22Rv1 (cell line): ENCODE data around the gene CD22.

ENCODE experiments used
- H3K27ac ChIP-seq: fragments of 450-650 bp; 2 replicates; pipeline ENCODE4 v1.5.1; 2017
- ZFX ChIP-seq: fragments of 450-650 bp; IDR thresholded peaks from 2 replicates; pipeline ENCODE4 v1.6.1; 2017; ENCODE audit warnings: antibody characterized with exemption, borderline replicate concordance
- TF ChIP-seq, protein P1 (sequence below): fragments of 450-650 bp; IDR thresholded peaks from 2 replicates; pipeline ENCODE4 v1.5.1; 2017; ENCODE audit warnings: mild to moderate bottlenecking

CD22 gene

DNA sequence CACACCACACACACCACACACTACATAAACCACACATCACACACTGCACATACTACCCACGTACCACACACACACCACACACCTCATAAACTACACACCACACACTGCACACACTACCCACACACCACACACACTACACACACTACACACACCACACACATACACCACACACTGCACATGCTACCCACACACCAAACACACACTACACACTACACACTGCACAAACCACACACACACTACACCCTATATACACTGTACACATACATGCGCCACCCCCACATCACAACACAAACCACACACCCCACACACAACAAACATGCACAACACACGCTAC is 31.5 kb upstream of the CD22 start:
- H3K27ac ChIP-seq, result no peak overlapping the region
- TF ChIP-seq ZFX, result no peak
- TF ChIP-seq, protein P1, sequence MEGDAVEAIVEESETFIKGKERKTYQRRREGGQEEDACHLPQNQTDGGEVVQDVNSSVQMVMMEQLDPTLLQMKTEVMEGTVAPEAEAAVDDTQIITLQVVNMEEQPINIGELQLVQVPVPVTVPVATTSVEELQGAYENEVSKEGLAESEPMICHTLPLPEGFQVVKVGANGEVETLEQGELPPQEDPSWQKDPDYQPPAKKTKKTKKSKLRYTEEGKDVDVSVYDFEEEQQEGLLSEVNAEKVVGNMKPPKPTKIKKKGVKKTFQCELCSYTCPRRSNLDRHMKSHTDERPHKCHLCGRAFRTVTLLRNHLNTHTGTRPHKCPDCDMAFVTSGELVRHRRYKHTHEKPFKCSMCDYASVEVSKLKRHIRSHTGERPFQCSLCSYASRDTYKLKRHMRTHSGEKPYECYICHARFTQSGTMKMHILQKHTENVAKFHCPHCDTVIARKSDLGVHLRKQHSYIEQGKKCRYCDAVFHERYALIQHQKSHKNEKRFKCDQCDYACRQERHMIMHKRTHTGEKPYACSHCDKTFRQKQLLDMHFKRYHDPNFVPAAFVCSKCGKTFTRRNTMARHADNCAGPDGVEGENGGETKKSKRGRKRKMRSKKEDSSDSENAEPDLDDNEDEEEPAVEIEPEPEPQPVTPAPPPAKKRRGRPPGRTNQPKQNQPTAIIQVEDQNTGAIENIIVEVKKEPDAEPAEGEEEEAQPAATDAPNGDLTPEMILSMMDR, result no peak

DNA sequence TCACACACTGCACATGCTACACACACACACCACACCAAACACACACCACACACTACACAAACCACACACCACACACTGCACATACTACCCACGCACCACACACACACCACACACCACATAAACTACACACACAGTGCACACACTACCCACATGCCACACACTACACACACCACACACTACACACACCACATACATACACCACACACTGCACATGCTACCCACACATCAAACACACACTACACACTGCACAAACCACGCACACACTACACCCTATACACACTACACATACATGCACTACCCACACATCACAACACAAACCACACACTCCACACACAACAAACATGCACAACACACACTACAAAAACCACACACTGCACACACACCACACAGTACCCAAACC is 31.1 kb upstream of the CD22 start:
- H3K27ac ChIP-seq, result no peak overlapping the region
- TF ChIP-seq, protein P1, result no peak
- no peak for TF ChIP-seq ZFX

DNA sequence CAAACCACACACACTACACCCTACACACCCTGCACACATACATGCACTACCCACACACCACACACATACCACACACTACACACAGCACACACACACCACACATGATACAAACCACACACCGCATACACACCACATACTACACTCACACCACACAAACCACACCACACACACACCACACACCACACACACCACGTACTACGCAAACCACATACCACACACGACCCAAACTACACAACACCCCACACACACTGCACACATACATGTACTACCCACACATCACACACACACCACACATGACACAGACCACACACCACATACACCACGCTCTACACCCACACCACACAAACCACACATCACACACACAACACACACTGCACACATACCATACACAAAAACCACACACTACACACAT is 30.4 kb upstream of the CD22 start:
- H3K27ac ChIP-seq, result no peak overlapping the region
- no peak for TF ChIP-seq ZFX
- TF ChIP-seq, protein P1, result no peak

DNA sequence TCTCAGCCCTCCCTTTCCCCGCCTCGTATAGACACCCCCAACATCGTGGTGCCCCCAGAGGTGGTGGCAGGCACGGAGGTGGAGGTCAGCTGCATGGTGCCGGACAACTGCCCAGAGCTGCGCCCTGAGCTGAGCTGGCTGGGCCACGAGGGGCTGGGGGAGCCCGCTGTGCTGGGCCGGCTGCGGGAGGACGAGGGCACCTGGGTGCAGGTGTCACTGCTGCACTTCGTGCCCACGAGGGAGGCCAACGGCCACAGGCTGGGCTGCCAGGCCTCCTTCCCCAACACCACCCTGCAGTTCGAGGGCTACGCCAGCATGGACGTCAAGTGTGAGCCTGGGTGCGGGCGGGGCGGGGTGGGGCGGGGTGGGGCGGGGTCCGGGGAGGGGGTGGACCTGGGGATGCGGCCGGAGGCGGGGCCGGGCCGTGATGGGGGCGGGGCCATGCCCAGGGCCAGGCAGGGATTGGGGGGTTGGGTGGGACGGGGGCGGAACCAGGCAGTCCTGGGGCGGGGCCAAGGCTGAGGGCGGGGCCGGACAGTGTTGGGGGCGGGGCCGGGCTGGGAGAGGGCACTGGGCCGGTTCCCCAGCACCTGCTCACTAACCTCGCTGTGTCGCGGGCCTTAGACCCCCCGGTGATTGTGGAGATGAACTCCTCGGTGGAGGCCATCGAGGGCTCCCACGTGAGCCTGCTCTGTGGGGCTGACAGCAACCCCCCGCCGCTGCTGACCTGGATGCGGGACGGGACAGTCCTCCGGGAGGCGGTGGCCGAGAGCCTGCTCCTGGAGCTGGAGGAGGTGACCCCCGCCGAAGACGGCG is 29.3 kb upstream of the CD22 start:
- TF ChIP-seq, protein P1, result no peak
- TF ChIP-seq ZFX, result no peak
- H3K27ac ChIP-seq, result no peak overlapping the region

DNA sequence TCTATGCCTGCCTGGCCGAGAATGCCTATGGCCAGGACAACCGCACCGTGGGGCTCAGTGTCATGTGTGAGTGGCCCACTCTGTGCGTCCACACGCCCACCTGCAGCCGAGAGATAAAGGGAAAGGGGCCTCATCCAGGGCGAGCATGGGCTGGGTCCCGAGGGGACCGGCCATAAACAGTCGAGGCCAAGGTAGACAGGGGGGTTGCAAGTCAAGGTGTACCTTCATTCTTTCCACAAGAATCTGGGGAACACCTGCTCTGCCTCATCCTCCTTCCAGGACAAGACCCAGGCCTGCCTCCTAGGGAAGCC is 28.7 kb upstream of the CD22 start:
- no peak overlapping the region for H3K27ac ChIP-seq
- no peak for TF ChIP-seq ZFX
- TF ChIP-seq, protein P1, result no peak

DNA sequence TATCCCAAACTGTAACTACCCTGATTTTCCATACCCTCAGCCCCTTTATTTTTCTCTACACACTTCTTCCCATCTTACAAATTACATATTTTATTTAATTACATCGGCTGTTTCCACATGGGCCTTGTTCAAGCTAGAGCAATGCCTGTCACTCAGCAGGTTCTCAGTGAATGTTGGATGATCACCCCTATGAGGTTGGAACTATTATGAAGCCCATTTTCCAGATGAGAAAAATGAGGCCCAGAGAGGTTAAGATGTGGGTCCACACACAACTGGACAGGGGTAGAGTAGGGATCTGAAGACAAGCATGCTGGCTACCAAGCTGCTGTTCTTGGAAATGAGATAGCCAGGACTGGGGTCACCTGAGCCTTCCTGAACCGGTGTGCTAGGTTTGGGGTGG is 27.0 kb upstream of the CD22 start:
- no peak for TF ChIP-seq ZFX
- TF ChIP-seq, protein P1, result no peak

DNA sequence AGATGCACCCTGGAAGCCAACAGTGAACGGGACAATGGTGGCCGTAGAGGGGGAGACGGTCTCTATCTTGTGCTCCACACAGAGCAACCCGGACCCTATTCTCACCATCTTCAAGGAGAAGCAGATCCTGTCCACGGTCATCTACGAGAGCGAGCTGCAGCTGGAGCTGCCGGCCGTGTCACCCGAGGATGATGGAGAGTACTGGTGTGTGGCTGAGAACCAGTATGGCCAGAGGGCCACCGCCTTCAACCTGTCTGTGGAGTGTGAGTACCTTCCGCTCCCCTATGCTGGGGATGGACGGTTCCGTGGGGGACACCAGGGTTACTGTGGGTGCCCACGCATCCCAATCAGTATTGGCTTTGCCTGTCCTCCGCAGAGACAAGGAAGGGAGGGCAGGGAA is 26.5 kb upstream of the CD22 start:
- TF ChIP-seq, protein P1, result no peak
- no peak for TF ChIP-seq ZFX

More for the DNA sequence above, 27.0 kb upstream of the CD22 start:
- no peak overlapping the region for H3K27ac ChIP-seq

More for the DNA sequence above, 26.5 kb upstream of the CD22 start:
- H3K27ac ChIP-seq, result no peak overlapping the region
